ENCODE measurements around the gene POU6F2. TPM values are rescaled to one million over a fixed set of nuclear protein-coding genes. Genes with fewer than 3 reads are reported as not detected.

POU6F2 gene
- total and polyA plus RNA-seq, 5 donors from 2014 or later = not detected

- Mint-ChIP-seq H3K9me3 (peaks cover 0 to 3% (median 0%) of the 10 kb centered on the region in 7 donors), H3K27ac (no peak overlapping the region), H3K36me3 (no peaks in the 10 kb centered on the region), H3K27me3 (peaks cover 13% of the 10 kb centered on the region), H3K4me3 (no peak overlapping the region), H3K4me1 (no peaks in the 10 kb centered on the region)
- Histone ChIP-seq H3K9me3 (ENCODE audit: control insufficient read depth in 2 of 2, low read length in 2 of 2) (no peaks in the 10 kb centered on the region), H3K27me3 (ENCODE audit: control insufficient read depth, insufficient read depth, low read length) (no peaks in the 10 kb centered on the region), H3K27ac (ENCODE audit: insufficient read depth, low read length, poor library complexity, severe bottlenecking) (no peak overlapping the region), H3K4me1 (ENCODE audit: control insufficient read depth, insufficient read depth, low read length, poor library complexity, severe bottlenecking) (no peaks in the 10 kb centered on the region), H3K36me3 (ENCODE audit: control insufficient read depth, insufficient read depth, low read length) (no peaks in the 10 kb centered on the region), H3K4me3 (ENCODE audit: low read depth, low read length) (no peak overlapping the region)
- DNase-seq (no peak), ATAC-seq (ENCODE audit: low read depth in 2 of 2) (no peak)
These were observed 175.4 kb downstream of the POU6F2 start for GRCh38 chr7:39153113-39153512.

DNA sequence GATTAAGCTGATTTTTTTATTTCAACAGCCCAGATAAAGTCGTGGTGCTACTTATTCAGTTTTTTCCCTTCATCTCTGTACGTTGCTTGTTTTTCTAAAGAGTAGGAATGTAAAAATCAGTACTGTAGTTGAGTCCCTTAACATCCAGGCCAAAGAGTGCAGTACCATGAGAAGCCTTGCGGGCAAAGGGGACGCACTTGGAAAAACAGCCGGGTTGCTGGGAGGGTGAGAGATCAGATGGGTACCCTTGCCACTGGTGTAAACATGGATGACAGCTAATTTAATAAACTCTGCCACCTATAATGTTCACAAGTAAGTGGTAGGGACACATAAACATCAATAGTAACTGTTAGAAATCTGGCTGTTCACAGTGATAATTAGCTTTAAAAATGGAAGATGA lies 175.9 kb downstream of the POU6F2 start:
- Histone ChIP-seq H3K27me3 (ENCODE audit: control insufficient read depth, insufficient read depth, low read length) (no peaks in the 10 kb centered on the region), H3K36me3 (ENCODE audit: control insufficient read depth, insufficient read depth, low read length) (no peaks in the 10 kb centered on the region), H3K9me3 (ENCODE audit: control insufficient read depth in 2 of 2, low read length in 2 of 2) (no peaks in the 10 kb centered on the region), H3K4me3 (ENCODE audit: low read depth, low read length) (no peak overlapping the region), H3K4me1 (ENCODE audit: control insufficient read depth, insufficient read depth, low read length, poor library complexity, severe bottlenecking) (no peaks in the 10 kb centered on the region), H3K27ac (ENCODE audit: insufficient read depth, low read length, poor library complexity, severe bottlenecking) (no peak overlapping the region)
- H3K4me1 Mint-ChIP-seq = no peaks in the 10 kb centered on the region
- no peak overlapping the region for H3K27ac Mint-ChIP-seq
- H3K4me3 Mint-ChIP-seq = no peak overlapping the region
- DNase-seq (no peak), ATAC-seq (ENCODE audit: low read depth in 2 of 2) (no peak)
- peaks cover 13% of the 10 kb centered on the region for H3K27me3 Mint-ChIP-seq
- H3K9me3 Mint-ChIP-seq = peaks cover 0 to 3% (median 0%) of the 10 kb centered on the region in 7 donors
- H3K36me3 Mint-ChIP-seq = no peaks in the 10 kb centered on the region

DNA sequence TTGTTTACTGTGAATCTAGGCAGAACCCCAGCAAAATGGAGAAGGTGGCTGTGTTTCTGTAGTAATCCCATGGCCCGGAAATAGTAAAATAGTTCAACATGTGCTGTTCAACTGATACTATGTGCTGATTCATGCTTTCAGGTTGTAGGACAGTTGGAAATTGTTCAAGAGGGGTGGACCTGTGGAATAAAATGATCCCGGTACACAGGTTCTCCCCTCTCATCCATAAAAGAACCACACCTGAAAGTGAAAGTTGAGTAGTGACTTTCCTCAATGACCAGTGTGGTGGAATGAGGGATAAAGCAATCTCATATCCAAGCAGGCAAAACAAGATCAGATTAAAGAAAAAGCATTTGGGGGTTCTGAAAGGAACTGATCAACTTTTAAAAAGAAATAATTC lies 177.1 kb downstream of the POU6F2 start:
- Mint-ChIP-seq H3K27ac (no peak overlapping the region), H3K9me3 (peaks cover 0 to 5% (median 0%) of the 10 kb centered on the region in 7 donors), H3K4me3 (no peak overlapping the region), H3K4me1 (no peaks in the 10 kb centered on the region), H3K27me3 (peaks cover 13% of the 10 kb centered on the region), H3K36me3 (no peaks in the 10 kb centered on the region)
- H3K36me3 ChIP-seq (ENCODE audit: control insufficient read depth, insufficient read depth, low read length) = no peaks in the 10 kb centered on the region
- H3K9me3 ChIP-seq (ENCODE audit: control insufficient read depth in 2 of 2, low read length in 2 of 2) = no peaks in the 10 kb centered on the region
- H3K4me3 ChIP-seq (ENCODE audit: low read depth, low read length) = no peak overlapping the region
- no peak overlapping the region for H3K27ac ChIP-seq (ENCODE audit: insufficient read depth, low read length, poor library complexity, severe bottlenecking)
- no peaks in the 10 kb centered on the region for H3K27me3 ChIP-seq (ENCODE audit: control insufficient read depth, insufficient read depth, low read length)
- H3K4me1 ChIP-seq (ENCODE audit: control insufficient read depth, insufficient read depth, low read length, poor library complexity, severe bottlenecking) = no peaks in the 10 kb centered on the region
- DNase-seq = no peak
- no peak for ATAC-seq (ENCODE audit: low read depth in 2 of 2)

DNA sequence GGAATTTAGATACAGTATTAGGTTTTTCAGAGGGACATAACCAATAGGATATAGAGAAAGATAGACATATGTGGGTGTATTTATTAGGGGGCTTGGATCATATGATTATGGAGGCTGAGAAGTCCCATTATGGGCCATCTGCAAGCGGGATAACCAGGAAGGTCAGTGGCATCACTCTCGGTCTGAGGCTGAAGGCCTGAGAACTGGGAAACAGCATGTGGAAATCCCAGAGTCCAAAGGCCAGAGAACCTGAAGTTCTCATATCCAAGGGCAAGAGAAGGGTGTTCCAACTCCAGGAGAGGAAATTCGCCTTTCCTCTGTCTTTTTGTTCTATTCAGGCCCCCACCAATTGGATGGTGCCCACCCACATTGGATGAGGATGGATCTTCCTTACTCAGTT lies 180.7 kb downstream of the POU6F2 start:
- no peaks in the 10 kb centered on the region for H3K36me3 Mint-ChIP-seq
- Histone ChIP-seq H3K9me3 (ENCODE audit: control insufficient read depth in 2 of 2, low read length in 2 of 2) (no peaks in the 10 kb centered on the region), H3K36me3 (ENCODE audit: control insufficient read depth, insufficient read depth, low read length) (no peaks in the 10 kb centered on the region), H3K27me3 (ENCODE audit: control insufficient read depth, insufficient read depth, low read length) (no peaks in the 10 kb centered on the region), H3K4me3 (ENCODE audit: low read depth, low read length) (no peak overlapping the region), H3K4me1 (ENCODE audit: control insufficient read depth, insufficient read depth, low read length, poor library complexity, severe bottlenecking) (no peaks in the 10 kb centered on the region), H3K27ac (ENCODE audit: insufficient read depth, low read length, poor library complexity, severe bottlenecking) (no peak overlapping the region)
- H3K27ac Mint-ChIP-seq = no peak overlapping the region
- ATAC-seq (ENCODE audit: low read depth in 2 of 2) (no peak), DNase-seq (no peak)
- no peak overlapping the region for H3K4me3 Mint-ChIP-seq
- H3K4me1 Mint-ChIP-seq = no peaks in the 10 kb centered on the region
- peaks cover 0 to 5% (median 0%) of the 10 kb centered on the region in 7 donors for H3K9me3 Mint-ChIP-seq
- peaks cover 13% of the 10 kb centered on the region for H3K27me3 Mint-ChIP-seq

GRCh38 chr7:39161903-39162302 lies 184.2 kb downstream of the POU6F2 start:
- Mint-ChIP-seq H3K9me3 (peaks cover 0 to 5% (median 0%) of the 10 kb centered on the region in 7 donors), H3K36me3 (no peaks in the 10 kb centered on the region), H3K4me3 (no peak overlapping the region), H3K27me3 (peaks cover 3% of the 10 kb centered on the region), H3K4me1 (no peaks in the 10 kb centered on the region), H3K27ac (no peak overlapping the region)
- H3K27me3 ChIP-seq (ENCODE audit: control insufficient read depth, insufficient read depth, low read length) = no peaks in the 10 kb centered on the region
- DNase-seq = no peak
- ATAC-seq (ENCODE audit: low read depth in 2 of 2) = no peak
- no peaks in the 10 kb centered on the region for H3K4me1 ChIP-seq (ENCODE audit: control insufficient read depth, insufficient read depth, low read length, poor library complexity, severe bottlenecking)
- no peak overlapping the region for H3K4me3 ChIP-seq (ENCODE audit: low read depth, low read length)
- no peaks in the 10 kb centered on the region for H3K36me3 ChIP-seq (ENCODE audit: control insufficient read depth, insufficient read depth, low read length)
- H3K27ac ChIP-seq (ENCODE audit: insufficient read depth, low read length, poor library complexity, severe bottlenecking) = no peak overlapping the region
- no peaks in the 10 kb centered on the region for H3K9me3 ChIP-seq (ENCODE audit: control insufficient read depth in 2 of 2, low read length in 2 of 2)

DNA sequence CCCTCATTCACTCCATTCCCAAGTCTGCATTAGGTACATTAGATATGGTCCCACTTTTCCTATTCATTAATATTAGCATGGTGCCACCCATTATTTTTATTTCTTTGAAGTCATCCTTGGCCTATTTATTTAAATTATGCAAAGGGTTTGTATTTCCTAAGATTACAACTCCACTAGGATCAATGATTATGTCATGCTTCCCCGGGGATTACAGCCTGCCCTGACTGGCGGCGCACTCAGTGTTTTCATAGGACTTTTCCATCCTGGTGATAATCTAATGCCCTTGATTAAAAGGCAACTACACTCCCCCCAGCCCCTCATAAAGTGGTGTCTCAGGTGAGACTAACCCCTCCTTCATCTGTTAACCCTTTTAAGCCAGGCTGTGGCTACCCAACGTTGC lies 187.2 kb downstream of the POU6F2 start:
- Histone ChIP-seq H3K36me3 (ENCODE audit: control insufficient read depth, insufficient read depth, low read length) (no peaks in the 10 kb centered on the region), H3K9me3 (ENCODE audit: control insufficient read depth in 2 of 2, low read length in 2 of 2) (no peaks in the 10 kb centered on the region), H3K4me1 (ENCODE audit: control insufficient read depth, insufficient read depth, low read length, poor library complexity, severe bottlenecking) (no peaks in the 10 kb centered on the region), H3K27ac (ENCODE audit: insufficient read depth, low read length, poor library complexity, severe bottlenecking) (no peak overlapping the region), H3K27me3 (ENCODE audit: control insufficient read depth, insufficient read depth, low read length) (no peaks in the 10 kb centered on the region), H3K4me3 (ENCODE audit: low read depth, low read length) (no peak overlapping the region)
- H3K27ac Mint-ChIP-seq = no peak overlapping the region
- H3K4me1 Mint-ChIP-seq = no peaks in the 10 kb centered on the region
- DNase-seq (no peak), ATAC-seq (ENCODE audit: low read depth in 2 of 2) (no peak)
- no peaks in the 10 kb centered on the region for H3K27me3 Mint-ChIP-seq
- no peak overlapping the region for H3K4me3 Mint-ChIP-seq
- peaks cover 0 to 3% (median 0%) of the 10 kb centered on the region in 7 donors for H3K9me3 Mint-ChIP-seq
- no peaks in the 10 kb centered on the region for H3K36me3 Mint-ChIP-seq

DNA sequence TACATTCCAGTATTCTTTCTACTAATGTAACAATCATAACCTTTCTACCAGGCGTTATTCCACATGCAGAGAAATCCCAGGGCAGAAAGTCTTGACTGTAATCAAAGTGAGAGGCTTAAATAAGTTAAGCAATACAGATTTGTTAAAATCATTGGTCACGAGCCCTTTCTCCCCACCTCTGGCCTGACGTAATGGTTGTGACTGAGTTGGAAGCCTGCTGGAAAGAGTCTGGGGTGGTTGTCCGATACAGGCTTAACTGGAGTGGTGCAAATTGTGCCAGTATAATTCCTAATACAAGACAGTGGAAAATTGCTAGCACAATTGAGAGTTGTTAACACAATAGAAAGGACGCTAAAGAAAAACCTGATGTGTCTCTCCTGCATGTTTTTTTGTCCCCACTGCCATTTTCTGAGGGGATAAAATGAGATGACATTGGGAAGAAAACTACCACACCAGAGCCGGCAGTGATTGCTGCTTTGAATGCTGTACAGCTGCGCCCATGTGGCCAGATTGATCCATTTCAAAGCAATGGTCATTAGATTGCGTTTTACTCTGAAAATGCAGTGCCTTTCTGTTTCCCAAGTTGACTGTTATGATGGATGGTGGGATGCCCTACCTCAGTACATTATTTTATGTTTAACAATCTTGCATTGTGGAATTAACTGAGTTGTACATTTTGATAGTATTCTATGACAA lies 190.8 kb downstream of the POU6F2 start:
- Histone ChIP-seq H3K4me3 (ENCODE audit: low read depth, low read length) (no peak overlapping the region), H3K36me3 (ENCODE audit: control insufficient read depth, insufficient read depth, low read length) (no peaks in the 10 kb centered on the region), H3K4me1 (ENCODE audit: control insufficient read depth, insufficient read depth, low read length, poor library complexity, severe bottlenecking) (no peaks in the 10 kb centered on the region), H3K27me3 (ENCODE audit: control insufficient read depth, insufficient read depth, low read length) (no peaks in the 10 kb centered on the region), H3K27ac (ENCODE audit: insufficient read depth, low read length, poor library complexity, severe bottlenecking) (no peak overlapping the region), H3K9me3 (ENCODE audit: control insufficient read depth in 2 of 2, low read length in 2 of 2) (no peaks in the 10 kb centered on the region)
- ATAC-seq (ENCODE audit: low read depth in 2 of 2) (no peak), DNase-seq (no peak)
- no peaks in the 10 kb centered on the region for H3K36me3 Mint-ChIP-seq
- no peak overlapping the region for H3K4me3 Mint-ChIP-seq
- no peaks in the 10 kb centered on the region for H3K27me3 Mint-ChIP-seq
- no peaks in the 10 kb centered on the region for H3K4me1 Mint-ChIP-seq
- H3K27ac Mint-ChIP-seq = no peak overlapping the region
- H3K9me3 Mint-ChIP-seq = peaks cover 0 to 2% (median 0%) of the 10 kb centered on the region in 7 donors

DNA sequence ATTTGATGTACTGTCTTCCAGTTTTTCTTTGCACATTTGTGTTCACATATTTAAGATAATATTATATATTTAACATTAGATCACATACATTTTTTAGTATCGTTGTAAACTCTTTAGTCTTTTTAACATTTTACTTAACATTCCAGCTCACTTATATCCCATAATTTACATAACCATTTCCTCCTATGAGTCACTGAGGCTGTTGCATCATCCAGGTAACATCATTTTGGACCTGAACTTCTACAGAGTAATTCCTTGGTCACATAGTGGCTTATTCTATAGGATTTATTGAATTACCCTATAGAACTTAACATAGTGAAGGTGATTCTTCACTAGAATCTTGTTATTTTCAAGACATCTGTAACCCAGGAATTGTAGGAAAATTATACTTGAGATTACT lies 194.4 kb downstream of the POU6F2 start:
- no peaks in the 10 kb centered on the region for H3K4me1 ChIP-seq (ENCODE audit: control insufficient read depth, insufficient read depth, low read length, poor library complexity, severe bottlenecking)
- Mint-ChIP-seq H3K9me3 (peaks cover 0 to 5% (median 0%) of the 10 kb centered on the region in 7 donors), H3K36me3 (no peaks in the 10 kb centered on the region), H3K27me3 (no peaks in the 10 kb centered on the region), H3K27ac (no peak overlapping the region), H3K4me3 (no peak overlapping the region), H3K4me1 (no peaks in the 10 kb centered on the region)
- no peak overlapping the region for H3K27ac ChIP-seq (ENCODE audit: insufficient read depth, low read length, poor library complexity, severe bottlenecking)
- H3K27me3 ChIP-seq (ENCODE audit: control insufficient read depth, insufficient read depth, low read length) = no peaks in the 10 kb centered on the region
- no peak overlapping the region for H3K4me3 ChIP-seq (ENCODE audit: low read depth, low read length)
- H3K9me3 ChIP-seq (ENCODE audit: control insufficient read depth in 2 of 2, low read length in 2 of 2) = no peaks in the 10 kb centered on the region
- DNase-seq = no peak
- no peaks in the 10 kb centered on the region for H3K36me3 ChIP-seq (ENCODE audit: control insufficient read depth, insufficient read depth, low read length)
- ATAC-seq (ENCODE audit: low read depth in 2 of 2) = no peak

Data from CD4-positive, CD25-positive, alpha-beta regulatory T cell (primary cell).